ENCODE measurements around the gene PELI3.

The PELI3 gene

DNA sequence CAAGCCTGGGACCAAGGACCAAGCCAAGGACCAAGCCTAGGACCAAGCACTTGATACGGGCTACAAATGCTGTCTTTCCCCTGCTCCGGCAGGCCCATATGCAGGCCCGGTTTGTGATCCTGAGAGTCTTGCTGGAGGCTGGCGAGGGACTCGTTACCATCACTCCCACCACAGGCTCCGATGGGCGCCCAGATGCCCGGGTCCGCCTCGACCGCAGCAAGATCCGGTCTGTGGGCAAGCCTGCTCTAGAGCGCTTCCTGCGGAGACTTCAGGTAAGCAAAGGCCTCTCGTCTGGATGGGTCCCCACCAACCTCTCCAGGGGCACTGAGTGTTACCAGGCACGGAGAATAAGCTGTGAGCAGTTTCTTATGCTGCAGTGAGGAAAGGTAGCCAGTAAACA, 30.5 kb downstream of the PELI3 start:
- DNase-seq (ENCODE audit: low read depth, low spot score), result no peak

DNA sequence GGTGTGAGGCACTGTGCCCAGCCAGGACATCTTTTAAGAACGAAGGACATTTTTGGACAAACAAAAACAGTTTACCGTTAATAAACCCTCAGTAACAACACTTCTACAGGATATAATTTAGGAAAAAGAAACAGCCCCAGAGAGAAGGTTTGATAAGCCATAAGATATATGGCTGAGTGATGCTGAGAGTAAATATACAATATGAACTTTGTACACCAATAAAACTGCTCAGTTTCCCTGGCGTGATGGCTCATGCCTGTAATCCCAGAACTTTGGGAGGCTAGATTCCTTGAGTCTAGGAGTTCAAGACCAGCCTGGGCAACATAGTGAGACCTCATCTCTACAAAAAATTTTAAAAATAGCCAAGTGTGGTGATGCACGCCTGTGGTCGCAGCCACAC, 31.8 kb downstream of the PELI3 start:
- DNase-seq (ENCODE audit: low read depth, low spot score), result no peak

DNA sequence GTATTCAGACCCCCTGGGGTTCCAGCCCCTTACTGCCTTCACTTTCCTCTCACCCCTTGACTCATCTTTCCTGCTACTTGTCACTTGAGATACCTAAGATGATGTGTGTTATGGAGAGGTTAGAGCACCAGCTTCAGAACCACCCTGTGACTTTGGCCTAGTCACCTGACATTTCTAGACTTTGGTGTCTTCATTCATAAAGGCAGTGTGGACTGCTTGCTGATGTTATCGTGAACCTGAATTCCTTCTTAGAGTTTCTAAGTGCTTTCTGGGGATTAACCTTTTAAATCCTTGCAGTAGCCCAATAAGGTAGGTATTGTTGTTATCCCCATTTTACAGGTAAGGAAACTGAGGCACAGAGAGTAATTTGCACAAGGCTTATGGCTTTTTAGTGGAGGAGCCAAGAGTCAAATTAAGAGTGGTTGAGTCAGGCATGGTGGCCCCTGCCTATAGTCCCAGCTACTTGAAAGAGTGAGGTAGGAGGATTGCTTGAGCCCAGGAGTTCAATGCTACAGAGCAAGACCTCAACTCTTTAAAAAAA, 38.6 kb downstream of the PELI3 start:
- no peak for DNase-seq (ENCODE audit: low read depth, low spot score)

DNA sequence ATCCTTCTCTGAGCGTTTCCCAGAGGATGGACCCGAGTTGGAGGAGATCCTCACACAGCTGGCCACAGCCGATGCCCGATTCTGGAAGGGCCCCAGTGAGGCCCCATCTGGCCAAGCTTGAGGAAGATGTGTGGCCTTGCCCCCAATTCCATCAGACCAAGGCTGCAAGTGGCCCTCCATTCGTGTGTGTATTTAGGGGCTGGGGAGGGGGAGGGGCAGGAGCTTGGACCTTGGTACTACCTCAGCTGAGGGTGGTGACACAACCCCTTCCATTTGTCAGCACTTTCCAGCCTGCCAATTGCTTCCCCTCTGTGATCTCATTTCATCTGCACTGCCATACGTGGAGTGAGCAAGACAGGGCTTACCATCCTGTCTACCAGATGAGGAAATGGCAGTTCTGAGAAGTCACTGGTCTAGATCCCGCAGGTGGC, 42.4 kb downstream of the PELI3 start:
- DNase-seq (ENCODE audit: low read depth, low spot score), result no peak

DNA sequence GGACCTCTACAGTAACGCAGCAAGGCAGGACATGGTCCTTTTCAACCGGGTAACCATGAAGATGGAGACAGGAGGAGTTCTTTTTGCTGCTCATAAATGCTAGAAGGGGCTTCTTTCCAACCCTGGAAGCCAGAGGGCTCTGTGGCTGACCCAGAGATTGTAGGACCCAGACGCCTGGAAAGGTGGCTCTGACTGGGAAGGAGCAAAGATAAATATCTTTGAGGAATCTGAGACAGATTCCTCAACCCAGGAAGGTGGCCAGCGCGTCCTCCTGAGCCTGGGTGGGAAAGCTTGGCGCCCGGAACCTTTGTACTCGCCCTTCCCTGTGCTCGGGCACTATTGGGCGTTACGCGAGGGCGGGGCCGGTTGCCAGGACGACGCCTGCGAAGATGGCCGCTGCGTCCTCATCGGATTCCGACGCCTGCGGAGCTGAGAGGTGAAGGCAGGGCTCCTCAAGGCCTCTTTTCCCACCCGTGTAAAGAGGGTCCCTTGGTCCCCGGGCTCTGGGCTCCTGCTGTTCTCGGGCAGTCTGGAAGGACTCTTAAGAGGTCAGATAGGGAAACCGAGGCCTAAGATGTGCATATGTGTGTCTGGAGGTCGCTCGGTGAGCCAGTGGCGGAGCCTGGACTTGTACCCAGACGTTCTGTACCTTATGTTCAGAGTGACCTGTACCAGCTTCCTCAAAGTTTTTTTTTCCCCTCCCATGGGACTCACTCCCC, 43.7 kb downstream of the PELI3 start, which contains the start of gene BBS1:
Gene BBS1, plus strand, starts transcription at position 365 of the 719 bp plus-strand sequence. Its CDS starts 25 bp downstream, at position 390.
- peak; percentile 63 for DNase-seq (ENCODE audit: low read depth, low spot score)

DNA sequence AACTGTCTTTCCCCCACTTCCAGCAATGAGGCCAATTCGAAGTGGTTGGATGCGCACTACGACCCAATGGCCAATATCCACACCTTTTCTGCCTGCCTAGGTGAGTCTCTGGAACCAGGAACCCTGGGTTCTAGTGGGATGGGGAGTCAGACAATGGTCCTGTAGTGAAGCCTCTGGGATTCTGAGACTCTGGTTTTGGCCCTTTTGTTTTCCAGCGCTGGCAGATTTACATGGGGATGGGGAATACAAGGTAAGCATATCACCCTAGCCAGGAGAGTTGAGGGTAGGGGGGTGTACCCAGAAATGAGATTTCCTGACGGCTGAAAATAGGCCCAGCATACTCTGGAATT, 44.3 kb downstream of the PELI3 start:
- DNase-seq (ENCODE audit: low read depth, low spot score), result no peak

DNA sequence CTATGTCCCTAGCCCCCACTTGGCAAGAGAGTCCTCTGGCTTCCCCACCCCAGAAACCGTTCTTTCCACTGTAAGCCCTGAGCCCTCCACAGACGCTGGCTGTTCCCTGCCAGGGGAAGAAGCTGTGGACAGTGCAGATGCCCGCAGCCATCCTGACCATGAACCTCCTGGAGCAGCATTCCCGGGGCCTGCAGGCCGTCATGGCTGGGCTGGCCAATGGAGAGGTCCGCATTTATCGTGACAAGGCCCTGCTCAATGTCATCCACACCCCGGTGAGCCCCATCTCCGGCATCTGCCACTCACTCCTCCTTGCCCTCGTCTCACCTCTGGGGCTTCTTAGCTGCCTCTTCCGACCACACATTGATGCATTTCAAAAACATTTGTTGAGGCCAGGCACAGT, 56.9 kb downstream of the PELI3 start:
- DNase-seq (ENCODE audit: low read depth, low spot score), result no peak

DNA sequence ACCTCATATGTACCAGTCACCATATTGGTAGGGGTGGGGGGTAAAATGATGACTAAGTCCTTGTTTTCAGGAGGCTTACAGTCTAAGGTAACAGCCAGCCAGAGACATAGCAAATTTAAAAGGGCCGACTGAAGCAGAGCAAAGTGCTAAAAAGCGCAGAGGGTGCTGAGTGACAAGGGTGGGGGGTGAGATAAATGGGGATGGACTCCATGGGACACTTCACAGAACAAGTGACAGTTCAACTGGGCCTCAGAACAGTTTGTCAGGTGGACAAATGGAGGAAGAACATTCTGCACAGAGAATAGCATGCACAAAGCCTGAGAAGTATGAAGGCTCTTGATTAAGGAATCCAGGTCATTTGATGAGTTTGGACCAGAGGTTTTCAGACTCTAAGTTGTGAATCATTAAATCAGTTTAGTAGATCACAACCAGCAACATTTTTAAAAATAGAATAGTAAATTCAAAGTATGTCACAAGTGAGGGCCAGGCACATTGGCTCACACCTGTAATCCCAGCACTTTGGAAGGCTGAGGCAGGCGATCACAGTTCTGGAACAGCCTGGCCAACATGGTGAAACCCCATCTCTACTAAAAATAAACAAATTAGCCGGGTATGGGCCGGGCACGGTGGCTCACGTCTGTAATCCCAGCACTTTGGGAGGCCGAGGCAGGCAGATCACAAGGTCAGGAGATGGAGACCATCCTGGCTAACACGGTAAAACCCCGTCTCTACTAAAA, 57.8 kb downstream of the PELI3 start:
- no peak for DNase-seq (ENCODE audit: low read depth, low spot score)
